Frontal cortex (tissue), 4 donors: ENCODE results near the gene CCNB1IP1. TPM values are rescaled to one million over a fixed set of nuclear protein-coding genes. Genes with fewer than 3 reads are reported as not detected.
"Not testable (repeated sequence)": the region's sequence is repeated elsewhere in the genome, so short reads cannot be mapped to it uniquely, and the experiment has no call there.

ENCODE experiments used
- DNase-seq, 2 donors: peaks; one replicate each; pipeline ENCODE4 v3.0.0; 2012; ENCODE audit warnings: low spot score in 2 of 2
- FAIRE-seq: peaks from 2 replicates; lab custom pipeline; 2012; peaks lifted over from hg19 to GRCh38; lab: Jason Lieb, UNC
- total RNA-seq: library from RNA; depleted of rRNA; stranded (reverse); fragments of >200 nt; gene quantifications from one replicate; pipeline ENCODE4 v1.2.3, GENCODE V29; 2014
- donor health status: control.
- donor health status: control.
- donor health status: control.

CCNB1IP1 gene, protein sequence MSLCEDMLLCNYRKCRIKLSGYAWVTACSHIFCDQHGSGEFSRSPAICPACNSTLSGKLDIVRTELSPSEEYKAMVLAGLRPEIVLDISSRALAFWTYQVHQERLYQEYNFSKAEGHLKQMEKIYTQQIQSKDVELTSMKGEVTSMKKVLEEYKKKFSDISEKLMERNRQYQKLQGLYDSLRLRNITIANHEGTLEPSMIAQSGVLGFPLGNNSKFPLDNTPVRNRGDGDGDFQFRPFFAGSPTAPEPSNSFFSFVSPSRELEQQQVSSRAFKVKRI
- 86.0 TPM for total RNA-seq

DNA sequence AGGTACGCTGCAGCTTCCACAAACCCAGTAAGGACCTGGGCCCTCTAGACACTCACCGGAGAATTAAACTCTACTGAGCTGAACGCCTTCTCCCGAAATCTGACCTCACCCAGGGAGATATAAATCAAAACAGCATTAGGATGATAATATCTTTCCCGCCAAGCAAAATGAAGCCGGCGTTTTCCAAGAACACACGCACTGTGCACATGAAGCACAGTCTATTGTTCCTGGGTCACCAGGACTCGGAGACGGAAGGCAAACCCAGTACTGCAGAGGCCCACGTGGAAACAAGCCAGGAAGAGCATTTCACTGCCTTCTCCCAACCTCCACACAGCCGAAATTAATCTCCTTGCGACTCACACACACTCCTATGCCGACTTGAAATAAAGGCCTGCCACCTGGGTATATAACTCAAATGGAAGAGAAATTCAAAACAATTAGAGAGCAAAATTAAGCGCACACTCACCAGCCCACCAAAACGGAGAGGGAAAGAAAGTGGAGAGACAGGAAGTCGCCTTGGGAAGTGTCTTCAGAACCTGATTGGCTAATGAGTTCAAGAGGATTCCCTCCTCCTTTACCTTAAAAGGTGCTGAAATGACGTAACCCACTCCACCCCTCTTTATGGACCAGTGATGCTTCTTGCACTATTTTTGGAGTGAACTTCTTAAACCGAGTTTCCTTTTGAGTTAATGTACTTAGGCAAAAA lies at the start of gene CCNB1IP1:
Gene CCNB1IP1, minus strand, starts transcription at position 492 of the 706 bp plus-strand sequence. CDS start 16,756 bp downstream, outside the sequence.
- FAIRE-seq (no peak), DNase-seq (peak; percentile 49 to 82)

DNA sequence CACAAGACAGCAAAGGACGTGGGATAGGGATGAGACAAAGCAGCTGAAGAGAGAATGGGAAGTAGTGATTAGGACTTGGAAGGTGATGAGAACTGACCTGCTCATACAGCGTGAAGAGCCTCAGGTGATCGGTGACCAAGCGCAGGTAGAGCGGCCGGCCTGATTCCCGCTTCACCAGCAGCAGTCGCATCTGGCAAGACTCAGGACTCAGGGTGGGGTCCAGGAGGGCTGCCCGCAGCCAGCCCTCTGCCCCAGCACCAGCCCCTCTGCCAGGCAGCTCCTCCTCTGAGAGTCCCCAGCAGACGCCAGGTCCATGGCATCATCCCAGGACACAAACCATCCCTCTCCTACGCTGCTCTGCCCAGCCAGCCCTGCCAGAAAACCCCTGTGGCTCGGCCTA lies 49.4 kb upstream of the CCNB1IP1 start:
- DNase-seq (no peak), FAIRE-seq (no peak)

DNA sequence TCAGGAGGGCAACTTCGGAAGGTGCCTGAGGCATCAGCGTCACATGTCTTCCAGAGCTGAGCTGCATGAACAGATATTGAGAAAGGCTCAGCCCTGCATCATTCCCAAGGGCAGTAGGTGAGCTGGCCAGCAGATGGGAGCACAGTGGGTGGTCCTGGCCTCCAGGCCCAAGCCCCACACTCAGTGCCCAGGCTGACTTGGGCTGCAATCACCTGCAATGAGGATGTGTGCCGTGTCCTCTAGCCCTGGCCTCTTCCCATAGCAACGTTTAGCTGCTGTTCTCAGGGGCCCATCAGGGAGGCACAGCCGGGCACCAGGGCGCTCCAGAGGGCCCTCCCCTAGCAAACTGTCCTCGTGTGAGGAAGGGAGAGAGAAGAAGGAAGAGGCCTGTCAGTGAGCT lies 48.3 kb upstream of the CCNB1IP1 start:
- DNase-seq (no peak), FAIRE-seq (no peak)

- no peak for DNase-seq
- no peak for FAIRE-seq
Measured at GRCh38 chr14:20380681-20381080, 47.6 kb upstream of the CCNB1IP1 start.

- FAIRE-seq (no peak), DNase-seq (no peak)
Measured at GRCh38 chr14:20379743-20380142, 46.7 kb upstream of the CCNB1IP1 start.

DNA sequence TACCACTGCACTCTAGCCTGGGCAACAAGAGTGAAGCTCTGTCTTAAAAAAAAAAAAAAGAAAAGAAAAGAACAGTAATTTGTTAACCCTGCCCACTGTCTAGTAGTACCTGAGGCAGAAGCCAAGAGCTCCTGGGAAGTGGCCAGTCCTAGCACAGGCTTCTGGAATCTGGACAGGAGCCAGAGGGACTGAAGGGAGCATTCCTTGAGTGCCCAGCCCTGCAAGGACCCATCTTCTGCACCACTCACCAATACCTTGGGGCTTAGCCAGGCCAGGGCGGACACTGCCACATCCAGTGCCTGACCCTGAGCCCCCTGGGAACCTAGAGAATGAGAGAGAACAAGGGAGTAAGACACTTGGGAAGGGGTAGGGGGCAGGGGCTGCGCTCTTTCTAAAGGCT lies 44.1 kb upstream of the CCNB1IP1 start:
- DNase-seq (no peak), FAIRE-seq (no peak)

- FAIRE-seq = no peak
- no peak for DNase-seq
Measured at GRCh38 chr14:20376071-20376588, 43.1 kb upstream of the CCNB1IP1 start.

DNA sequence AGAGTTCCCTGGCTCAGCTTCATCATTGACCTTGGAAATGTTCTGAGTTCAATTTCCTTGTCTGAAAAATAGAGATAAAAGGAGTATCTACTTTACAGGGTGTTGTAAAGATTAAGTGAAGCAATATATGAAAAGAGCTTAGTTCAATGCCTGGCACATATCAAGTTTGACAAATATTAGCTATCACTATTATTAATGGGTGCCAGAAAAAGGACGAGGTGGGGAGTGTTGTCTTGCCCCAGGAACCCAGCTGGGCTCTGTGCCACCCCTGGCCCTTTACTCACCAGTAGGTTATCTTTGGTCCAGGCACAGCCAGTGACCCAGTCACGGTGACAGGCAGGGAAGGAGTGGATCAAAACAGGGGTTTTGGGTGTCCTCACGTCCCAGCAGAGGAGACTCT lies 42.4 kb upstream of the CCNB1IP1 start:
- DNase-seq = no peak
- no peak for FAIRE-seq

GRCh38 chr14:20372796-20373195 lies 39.7 kb upstream of the CCNB1IP1 start:
- FAIRE-seq = no peak
- DNase-seq = no peak

DNA sequence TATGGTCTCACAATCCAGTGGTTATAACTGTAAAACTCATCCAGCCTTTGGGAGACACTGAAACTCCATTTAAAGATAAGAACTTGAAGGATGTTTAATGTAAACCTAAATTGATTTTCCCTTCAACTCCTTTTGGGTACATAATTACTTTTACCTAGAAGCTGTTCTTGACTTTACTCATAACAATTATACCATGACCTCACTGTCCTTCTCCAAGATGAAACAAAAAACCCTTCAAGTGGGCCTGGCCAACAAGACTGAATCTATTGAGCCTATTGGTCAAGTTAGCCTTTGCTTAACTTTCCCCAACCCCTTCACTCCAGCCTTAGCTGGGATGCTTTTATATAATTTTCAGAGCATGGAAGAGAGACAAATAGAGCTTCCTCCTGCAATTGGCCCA lies 32.8 kb upstream of the CCNB1IP1 start:
- FAIRE-seq (no peak), DNase-seq (no peak)

DNA sequence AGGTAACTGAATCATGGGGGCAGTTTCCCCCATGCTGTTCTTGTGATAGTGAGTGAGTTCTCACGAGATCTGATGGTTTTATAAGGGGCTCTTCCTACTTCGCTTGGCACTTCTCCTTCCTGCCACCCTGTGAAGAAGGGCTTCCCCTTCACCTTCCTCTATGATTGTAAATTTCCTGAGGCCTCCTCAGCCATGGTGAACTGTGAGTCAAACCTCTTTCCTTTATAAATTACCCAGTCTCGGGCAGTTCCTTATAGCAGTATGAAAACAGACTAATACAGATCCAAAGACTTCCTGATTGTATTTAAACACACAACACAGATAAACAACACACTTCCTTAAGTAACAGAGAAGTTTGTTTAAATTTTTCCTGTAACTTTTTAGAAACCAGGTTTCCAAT lies 25.4 kb upstream of the CCNB1IP1 start:
- DNase-seq, FAIRE-seq: not testable (repeated sequence)

DNA sequence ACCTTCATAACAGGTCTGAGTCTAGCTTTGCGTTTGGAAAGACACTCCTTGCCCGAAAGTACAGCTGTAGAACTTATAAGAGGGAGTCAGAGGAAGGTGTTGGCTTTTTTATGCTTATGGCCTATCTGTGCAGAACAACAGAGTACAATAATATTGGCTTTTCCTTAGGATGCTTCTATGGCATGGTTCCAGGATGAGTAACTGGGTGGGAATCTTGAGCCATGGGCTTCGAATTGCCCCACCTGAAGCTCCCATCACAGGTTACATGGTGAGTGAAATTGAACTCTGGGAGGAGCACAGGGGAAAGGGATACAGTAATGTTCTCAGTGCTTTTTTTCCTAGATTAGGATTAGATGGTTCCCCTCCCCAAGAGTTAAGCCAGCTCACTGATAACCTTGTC lies 23.3 kb upstream of the CCNB1IP1 start:
- DNase-seq (no peak), FAIRE-seq (no peak)

GRCh38 chr14:20350860-20351259 lies 17.8 kb upstream of the CCNB1IP1 start:
- DNase-seq (no peak), FAIRE-seq (no peak)

DNA sequence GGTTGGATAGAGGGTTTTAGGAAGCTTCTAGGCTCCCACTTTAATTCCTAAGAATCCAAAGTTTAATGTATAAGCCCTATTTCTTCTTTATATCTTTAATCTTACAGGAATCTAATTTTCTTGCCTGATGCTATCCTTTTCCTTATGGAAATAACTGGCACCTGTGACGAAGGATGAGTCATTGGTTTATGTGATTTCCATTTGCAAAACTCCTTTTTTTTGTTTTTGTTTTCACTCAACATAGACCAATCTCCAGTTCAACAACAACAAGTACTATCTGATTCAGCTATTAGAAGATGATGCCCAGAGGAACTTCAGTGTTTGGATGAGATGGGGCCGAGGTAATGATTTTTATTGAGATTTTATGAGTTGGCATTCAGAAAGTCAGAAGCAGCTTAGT lies 17.2 kb upstream of the CCNB1IP1 start:
- no peak for DNase-seq
- FAIRE-seq = no peak

DNA sequence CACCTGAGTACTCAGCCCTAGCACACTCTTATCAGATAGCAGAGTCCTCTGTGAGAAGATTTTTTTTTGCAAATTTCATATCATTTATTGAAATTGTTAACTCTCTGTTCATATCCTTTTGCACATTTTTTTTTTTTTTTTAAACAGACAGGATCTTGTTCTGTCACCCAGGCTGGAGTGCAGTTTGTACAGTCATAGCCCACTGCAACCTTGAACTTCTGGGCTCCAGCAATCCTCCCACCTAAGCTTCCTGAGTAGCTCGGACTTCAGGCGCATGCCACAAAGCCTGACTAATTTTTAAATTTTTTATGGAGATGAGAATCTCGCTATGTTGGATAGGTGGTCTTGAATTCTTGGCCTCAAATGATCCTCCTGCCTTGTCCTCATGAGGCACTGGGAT lies 14.7 kb upstream of the CCNB1IP1 start:
- DNase-seq (no peak), FAIRE-seq (no peak)

- no peak for FAIRE-seq
- DNase-seq = no peak
Measured at GRCh38 chr14:20346713-20347112, 13.6 kb upstream of the CCNB1IP1 start.

GRCh38 chr14:20345366-20345765 lies 12.3 kb upstream of the CCNB1IP1 start:
- FAIRE-seq = no peak
- no peak for DNase-seq

- no peak for FAIRE-seq
- no peak for DNase-seq
Measured at GRCh38 chr14:20343862-20344220, 10.8 kb upstream of the CCNB1IP1 start.

GRCh38 chr14:20343092-20343861 lies 10.2 kb upstream of the CCNB1IP1 start, which contains the start of gene PARP2:
PARP2 (plus strand) TSS chr14:20343635; CDS start chr14:20343642, 7 bp downstream.
- FAIRE-seq = peak; percentile 94

DNA sequence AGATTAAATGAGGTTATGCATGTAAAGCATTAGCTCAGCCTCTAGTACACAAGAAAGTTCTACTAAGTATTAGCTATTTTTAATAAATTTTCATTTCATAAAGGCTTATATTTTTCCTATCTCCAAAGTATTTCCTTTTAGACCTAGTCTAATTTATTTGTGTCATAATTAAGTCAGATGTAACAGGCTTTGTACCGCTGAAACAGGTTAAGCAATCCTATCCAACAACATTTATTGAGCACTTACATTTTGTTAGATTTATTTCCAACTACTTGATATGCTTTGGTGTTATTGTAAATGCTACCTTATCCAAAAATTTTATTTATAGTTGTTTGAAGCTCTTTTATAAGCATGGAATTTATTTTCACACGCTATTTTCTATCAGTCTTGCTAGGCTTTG lies 8.6 kb upstream of the CCNB1IP1 start:
- no peak for FAIRE-seq
- no peak for DNase-seq

More at GRCh38 chr14:20343092-20343861, 10.2 kb upstream of the CCNB1IP1 start, which contains the start of gene PARP2:
- peak; percentile 85 to 92 for DNase-seq
